Spleen (tissue), 11 donors: ENCODE results near the gene WDR77. TPM values are rescaled to one million over a fixed set of nuclear protein-coding genes. Genes with fewer than 3 reads are reported as not detected.

Experiments
- DNase-seq: peaks from one replicate; pipeline ENCODE4 v3.0.0-alpha.2; 2020
- H3K27ac ChIP-seq, 8 donors: fragments of 200-600 bp; sonication (generic) in 7 of 8; 1 replicate in 4 of 8; 2 replicates in 4 of 8; pipeline versions ENCODE4 v1.5.0 to v1.8.0; 2016 to 2021; ENCODE audit warnings: inconsistent platforms in 4 of 8, mild to moderate bottlenecking in 4 of 8, moderate library complexity in 1 of 8
- H3K27me3 ChIP-seq, 7 donors: fragments of 200-600 bp; sonication (generic) in 6 of 7; replicated peaks in 1 of 7; 1 replicate in 4 of 7; 2 replicates in 3 of 7; pipeline versions ENCODE4 v1.5.0 to v1.8.0; 2016 to 2021; ENCODE audit warnings: inconsistent platforms in 3 of 7, mild to moderate bottlenecking in 1 of 7
- H3K36me3 ChIP-seq, 6 donors: fragments of 200-600 bp; sonication (generic) in 5 of 6; 1 replicate in 4 of 6; 2 replicates in 2 of 6; pipeline versions ENCODE4 v1.5.0 to v1.8.0; 2016 to 2021; ENCODE audit warnings: inconsistent platforms in 2 of 6
- H3K4me1 ChIP-seq, 6 donors: fragments of 200-600 bp; sonication (generic) in 5 of 6; 1 replicate in 3 of 6; 2 replicates in 3 of 6; pipeline versions ENCODE4 v1.5.0 to v1.8.0; 2016 to 2021; ENCODE audit warnings: inconsistent platforms in 3 of 6
- H3K4me3 ChIP-seq, 8 donors: fragments of 200-600 bp; sonication (generic) in 7 of 8; 1 replicate in 4 of 8; 2 replicates in 4 of 8; pipeline versions ENCODE4 v1.5.0 to v1.8.0; 2016 to 2021; ENCODE audit warnings: inconsistent platforms in 4 of 8, mild to moderate bottlenecking in 4 of 8, moderate library complexity in 2 of 8
- H3K9me3 ChIP-seq, 8 donors: fragments of 200-600 bp; sonication (generic) in 7 of 8; 1 replicate in 4 of 8; 2 replicates in 4 of 8; pipeline versions ENCODE4 v1.5.0 to v1.8.0; 2016 to 2021; ENCODE audit warnings: inconsistent platforms in 4 of 8
- POLR2A ChIP-seq, 3 donors: fragments of 450-650 bp; IDR thresholded peaks; one replicate each; pipeline ENCODE4 v1.5.1; 2017; ENCODE audit warnings: antibody characterized with exemption in 3 of 3, mild to moderate bottlenecking in 1 of 3
- POLR2AphosphoS5 ChIP-seq, 3 donors: sonication (generic); formaldehyde crosslinking; IDR thresholded peaks; one replicate each; pipeline ENCODE4 v1.5.1; 2017; ENCODE audit warnings: antibody characterized with exemption in 3 of 3
- WGBS, 5 donors: extraction: QIAGEN DNeasy Blood & Tissue Kit in 3 of 5; methylation state at CpG; one replicate each; pipeline versions ENCODE4 v1.1.5 to v1.1.7; 2013 to 2018; 5-methylcytosine and 5-hydroxymethylcytosine counted together
- intact Hi-C: fragments of 100-400 bp; cut with DNase I; formaldehyde crosslinking; loops from one replicate; pipeline ENCODE4 v1.15.0; 2023; ENCODE audit warnings: low total_unique reads
- polyA plus RNA-seq, 3 donors: library from polyadenylated mRNA; stranded (reverse); fragments of 200-250 nt; gene quantifications; one replicate each; pipeline ENCODE4 v1.2.1, GENCODE V29; 2013
- total RNA-seq, 7 donors: library from RNA; depleted of rRNA in 3 of 7; stranded (reverse); fragments of >200 nt in 3 of 7; fragmentation: NEBNext Ultra II Directional in 4 of 7; extraction: Animal tissue kit (Norgen Biotek cat#: 25700) in 4 of 7; gene quantifications; one replicate each; pipeline versions ENCODE4 v1.1.0 to v1.2.1, GENCODE V29; 2016 to 2021
- TF ChIP-seq, protein P1 (sequence below), 11 experiments: fragments of 200-600 bp in 7 of 11; fragments of 450-650 bp in 4 of 11; sonication (generic) in 4 of 11; IDR thresholded peaks in 8 of 11; conservative IDR thresholded peaks in 3 of 11; 1 replicate in 7 of 11; 2 replicates in 4 of 11; pipeline versions ENCODE4 v1.4.0 to v1.8.0; 2016 to 2021; ENCODE audit warnings: antibody characterized with exemption in 11 of 11, inconsistent platforms in 4 of 11, mild to moderate bottlenecking in 1 of 11
- donor health status: healthy with polysubstance abuse.
- donor health status: DM: no; HTN: no; CAD: no; lungs with moderate emphysema.
- donor health status: DM: no; HTN: no; CAD: no.
- donor health status: Bipolar disorder and iron deficiency.
- donor health status: healthy.
- donor health status: DM: no; HTN: no; CAD: no.
- donor health status: DM: yes; HTN: yes; CAD: no.

Gene WDR77
- total and polyA plus RNA-seq, 10 donors, result 24.8 to 36.6 (median 33.1) TPM

DNA sequence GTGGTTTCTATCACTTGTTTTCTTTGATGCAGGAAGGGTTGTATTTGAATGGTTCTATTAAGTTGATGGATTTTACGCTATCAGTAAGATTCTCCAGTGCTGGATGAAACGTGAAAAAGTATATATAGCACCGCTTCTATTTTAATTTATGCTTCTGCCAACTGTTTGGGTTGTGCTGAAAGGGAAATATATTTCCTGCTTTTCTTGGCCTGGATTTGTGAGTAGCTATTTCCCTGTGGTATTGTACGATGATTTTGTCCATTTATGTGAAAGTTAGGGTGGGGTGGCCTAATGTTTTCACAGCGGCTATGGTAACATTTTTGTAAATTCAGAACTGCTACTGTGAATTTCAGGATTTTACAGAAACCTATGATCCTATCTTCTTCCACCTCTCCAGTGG, 25.1 kb upstream of the WDR77 start:
- Histone ChIP-seq H3K27ac (peak overlapping the region; percentile 76 to 94 (median 90)), H3K36me3 (peaks cover 0 to 37% (median 8%) of the 10 kb centered on the region in 6 donors), H3K9me3 (no peaks in the 10 kb centered on the region), H3K4me3 (peak overlapping the region in 7 of 8 donors; percentile 21 to 67 (median 32)), H3K4me1 (peaks cover 23 to 96% (median 73%) of the 10 kb centered on the region in 6 donors), H3K27me3 (no peaks in the 10 kb centered on the region)
- TF ChIP-seq, protein P1, sequence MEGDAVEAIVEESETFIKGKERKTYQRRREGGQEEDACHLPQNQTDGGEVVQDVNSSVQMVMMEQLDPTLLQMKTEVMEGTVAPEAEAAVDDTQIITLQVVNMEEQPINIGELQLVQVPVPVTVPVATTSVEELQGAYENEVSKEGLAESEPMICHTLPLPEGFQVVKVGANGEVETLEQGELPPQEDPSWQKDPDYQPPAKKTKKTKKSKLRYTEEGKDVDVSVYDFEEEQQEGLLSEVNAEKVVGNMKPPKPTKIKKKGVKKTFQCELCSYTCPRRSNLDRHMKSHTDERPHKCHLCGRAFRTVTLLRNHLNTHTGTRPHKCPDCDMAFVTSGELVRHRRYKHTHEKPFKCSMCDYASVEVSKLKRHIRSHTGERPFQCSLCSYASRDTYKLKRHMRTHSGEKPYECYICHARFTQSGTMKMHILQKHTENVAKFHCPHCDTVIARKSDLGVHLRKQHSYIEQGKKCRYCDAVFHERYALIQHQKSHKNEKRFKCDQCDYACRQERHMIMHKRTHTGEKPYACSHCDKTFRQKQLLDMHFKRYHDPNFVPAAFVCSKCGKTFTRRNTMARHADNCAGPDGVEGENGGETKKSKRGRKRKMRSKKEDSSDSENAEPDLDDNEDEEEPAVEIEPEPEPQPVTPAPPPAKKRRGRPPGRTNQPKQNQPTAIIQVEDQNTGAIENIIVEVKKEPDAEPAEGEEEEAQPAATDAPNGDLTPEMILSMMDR (IDR thresholded peaks at IDR 0.05 in 8 of 11, conservative IDR thresholded peaks at IDR 0.05 in 3 of 11), result no peak
- TF ChIP-seq POLR2AphosphoS5 (IDR thresholded peaks at IDR 0.05), result no peak
- no peak for TF ChIP-seq POLR2A (IDR thresholded peaks at IDR 0.05)
- WGBS, 5 donors, result 19 to 43% (median 24%) methylated on average over 5 of the region's 5 CpGs
- intact Hi-C loops, result no loop called here
- no peak for DNase-seq

DNA sequence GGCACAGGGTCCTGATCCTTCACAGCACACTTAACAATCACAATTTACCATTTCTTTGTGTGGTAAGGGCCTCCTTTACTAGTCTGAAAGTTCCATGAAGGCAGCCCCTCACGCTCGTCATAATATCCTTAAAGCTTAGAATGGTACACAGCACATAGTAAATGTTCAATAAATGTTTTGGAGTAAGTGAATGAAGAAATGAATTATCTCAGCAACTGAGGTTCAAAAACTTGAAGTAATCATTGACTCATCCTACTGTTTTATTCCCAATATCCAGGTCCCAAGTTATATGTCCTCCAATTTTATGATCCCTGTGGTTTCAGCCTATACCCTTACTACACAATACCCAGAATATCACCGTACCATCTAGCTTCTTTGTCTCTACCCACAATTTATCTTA, 22.5 kb upstream of the WDR77 start:
- Histone ChIP-seq H3K4me3 (peak overlapping the region in 1 of 8 donors; percentile 39), H3K36me3 (peaks cover 0 to 41% (median 13%) of the 10 kb centered on the region in 6 donors), H3K9me3 (no peaks in the 10 kb centered on the region), H3K4me1 (peaks cover 15 to 70% (median 52%) of the 10 kb centered on the region in 6 donors), H3K27ac (peak overlapping the region; percentile 75 to 94 (median 90)), H3K27me3 (no peaks in the 10 kb centered on the region)
- TF ChIP-seq, protein P1 (IDR thresholded peaks at IDR 0.05 in 8 of 11, conservative IDR thresholded peaks at IDR 0.05 in 3 of 11), result no peak
- TF ChIP-seq POLR2AphosphoS5 (IDR thresholded peaks at IDR 0.05), result no peak
- TF ChIP-seq POLR2A (IDR thresholded peaks at IDR 0.05), result no peak
- intact Hi-C loops, result no loop called here
- WGBS, 5 donors, result 84 to 95% (median 89%) methylated on average over 3 of the region's 3 CpGs
- no peak for DNase-seq

DNA sequence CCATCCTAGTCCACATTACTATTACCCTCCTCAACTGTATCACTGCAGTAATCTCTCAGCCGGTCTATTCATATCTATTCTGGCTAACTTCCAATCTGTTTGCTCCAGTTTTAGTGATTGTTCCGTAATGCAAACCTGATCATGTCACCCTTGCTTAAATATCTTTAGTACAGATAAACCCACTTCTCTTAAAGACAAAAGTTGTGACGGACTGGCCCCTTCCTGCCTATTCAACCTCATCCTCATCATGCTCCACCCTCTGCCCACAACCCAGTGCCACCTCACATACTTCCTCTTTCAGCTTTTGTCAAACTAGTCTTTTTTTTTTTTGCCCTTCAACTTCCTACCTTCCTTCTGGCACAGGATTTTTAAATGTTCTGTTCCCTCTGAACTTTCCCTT, 22.0 kb upstream of the WDR77 start:
- H3K36me3 ChIP-seq, result peaks cover 0 to 39% (median 13%) of the 10 kb centered on the region in 6 donors
- no peaks in the 10 kb centered on the region for H3K9me3 ChIP-seq
- WGBS, 5 donors, result 10 to 21% (median 18%) methylated on average over 3 of the region's 3 CpGs
- no peaks in the 10 kb centered on the region for H3K27me3 ChIP-seq
- DNase-seq, result peak; percentile 90
- H3K27ac ChIP-seq, result peak overlapping the region; percentile 75 to 94 (median 90)
- H3K4me1 ChIP-seq, result peaks cover 15 to 65% (median 47%) of the 10 kb centered on the region in 6 donors
- intact Hi-C loops, result no loop called here
- H3K4me3 ChIP-seq, result peak overlapping the region in 2 of 8 donors; percentile 2 to 46
- TF ChIP-seq POLR2A (IDR thresholded peaks at IDR 0.05) (peak in 1 of 3 donors; percentile 43), POLR2AphosphoS5 (IDR thresholded peaks at IDR 0.05) (peak in 1 of 3 donors; percentile 88)
- TF ChIP-seq, protein P1 (IDR thresholded peaks at IDR 0.05 in 8 of 11, conservative IDR thresholded peaks at IDR 0.05 in 3 of 11), result peak in 1 of 11 experiments; percentile 16

DNA sequence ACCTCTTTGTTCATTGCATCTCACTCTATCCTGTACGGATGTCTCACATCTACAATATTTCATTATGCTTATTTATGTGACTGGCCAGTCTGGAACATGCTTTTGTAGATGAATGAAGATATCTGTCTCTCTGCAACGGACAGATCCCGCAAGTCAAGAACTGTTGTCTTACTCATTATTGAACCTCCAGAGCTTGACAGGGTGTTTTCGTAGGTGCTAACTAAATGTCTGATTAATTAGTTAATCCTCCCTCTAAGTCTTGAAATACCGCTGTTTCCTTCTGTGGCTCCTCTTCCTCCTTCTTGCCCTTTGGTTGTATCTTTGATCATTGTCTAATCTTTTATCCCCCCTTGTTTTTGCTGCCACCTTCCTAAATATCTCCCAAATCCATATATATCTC, 21.5 kb upstream of the WDR77 start:
- H3K27ac ChIP-seq, result peak overlapping the region; percentile 75 to 94 (median 90)
- 58 to 75% (median 67%) methylated on average over 5 of the region's 5 CpGs for WGBS, 5 donors
- intact Hi-C loops, result no loop called here
- H3K9me3 ChIP-seq, result no peaks in the 10 kb centered on the region
- H3K4me3 ChIP-seq, result peak overlapping the region in 2 of 8 donors; percentile 2 to 46
- H3K36me3 ChIP-seq, result peaks cover 0 to 40% (median 13%) of the 10 kb centered on the region in 6 donors
- no peak for TF ChIP-seq POLR2AphosphoS5 (IDR thresholded peaks at IDR 0.05)
- TF ChIP-seq POLR2A (IDR thresholded peaks at IDR 0.05), result no peak
- TF ChIP-seq, protein P1 (IDR thresholded peaks at IDR 0.05 in 8 of 11, conservative IDR thresholded peaks at IDR 0.05 in 3 of 11), result no peak
- DNase-seq, result no peak
- peaks cover 15 to 61% (median 43%) of the 10 kb centered on the region in 6 donors for H3K4me1 ChIP-seq
- no peaks in the 10 kb centered on the region for H3K27me3 ChIP-seq
